ENCODE data around the gene MYADML2.

The MYADML2 gene

DNA sequence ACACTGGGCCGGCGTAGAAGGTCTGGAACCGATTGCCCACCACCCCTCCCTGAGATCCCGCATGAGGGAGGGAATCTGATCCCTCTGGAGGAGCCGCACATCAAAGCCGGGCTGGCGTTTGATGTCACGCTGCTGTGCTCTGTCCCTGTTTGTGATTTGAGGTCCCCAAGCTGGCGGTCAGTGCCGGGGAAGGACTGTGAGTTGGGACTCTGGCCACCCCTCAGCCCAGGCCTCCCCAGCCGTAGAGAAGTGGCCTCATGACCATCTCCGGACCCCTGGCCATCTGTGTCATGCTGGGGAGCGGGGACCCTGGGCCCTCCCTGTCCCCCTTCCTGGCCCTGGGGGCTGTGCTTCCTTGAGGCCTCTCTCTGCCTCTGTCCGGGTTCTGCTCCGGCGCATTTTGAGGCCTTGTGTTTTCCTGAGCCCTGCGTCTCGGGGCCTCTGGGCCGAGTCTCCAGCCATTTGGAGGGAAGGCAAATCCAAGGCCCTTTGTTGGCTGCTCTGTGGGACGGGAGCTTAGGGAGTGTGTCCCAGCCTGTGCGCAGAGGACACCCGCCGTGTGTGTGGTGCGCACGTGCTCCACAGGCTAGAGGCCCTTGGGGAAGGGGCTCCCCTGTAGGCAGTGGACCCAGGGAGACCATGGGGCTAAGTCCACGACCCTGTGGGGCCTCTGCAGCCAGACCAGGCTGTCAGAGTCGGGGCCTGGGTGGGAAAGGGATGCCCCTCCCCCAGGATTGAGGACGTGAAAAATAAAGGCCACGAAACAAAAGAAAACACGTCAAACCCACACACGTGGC lies 45.5 kb upstream of the MYADML2 start:
- no peak for TF ChIP-seq ZC3H10 (CRISPR knock-in tag; IDR thresholded peaks at IDR 0.05)
- TF ChIP-seq PATZ1 (CRISPR knock-in tag; IDR thresholded peaks at IDR 0.05; ENCODE audit: borderline replicate concordance), result no peak
- TF ChIP-seq, protein P1, sequence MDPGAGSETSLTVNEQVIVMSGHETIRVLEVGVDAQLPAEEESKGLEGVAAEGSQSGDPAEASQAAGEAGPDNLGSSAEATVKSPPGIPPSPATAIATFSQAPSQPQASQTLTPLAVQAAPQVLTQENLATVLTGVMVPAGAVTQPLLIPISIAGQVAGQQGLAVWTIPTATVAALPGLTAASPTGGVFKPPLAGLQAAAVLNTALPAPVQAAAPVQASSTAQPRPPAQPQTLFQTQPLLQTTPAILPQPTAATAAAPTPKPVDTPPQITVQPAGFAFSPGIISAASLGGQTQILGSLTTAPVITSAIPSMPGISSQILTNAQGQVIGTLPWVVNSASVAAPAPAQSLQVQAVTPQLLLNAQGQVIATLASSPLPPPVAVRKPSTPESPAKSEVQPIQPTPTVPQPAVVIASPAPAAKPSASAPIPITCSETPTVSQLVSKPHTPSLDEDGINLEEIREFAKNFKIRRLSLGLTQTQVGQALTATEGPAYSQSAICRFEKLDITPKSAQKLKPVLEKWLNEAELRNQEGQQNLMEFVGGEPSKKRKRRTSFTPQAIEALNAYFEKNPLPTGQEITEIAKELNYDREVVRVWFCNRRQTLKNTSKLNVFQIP (CRISPR knock-in tag; IDR thresholded peaks at IDR 0.05; ENCODE audit: borderline replicate concordance, low read depth), result no peak
- no peak for TF ChIP-seq OSR1 (CRISPR knock-in tag; IDR thresholded peaks at IDR 0.05)
- no peak for TF ChIP-seq GLIS3 (CRISPR knock-in tag; IDR thresholded peaks at IDR 0.05)
- TF ChIP-seq ZNF70 (CRISPR knock-in tag; IDR thresholded peaks at IDR 0.05), result no peak
- no peak for TF ChIP-seq RARB (CRISPR knock-in tag; IDR thresholded peaks at IDR 0.05)
- ATAC-seq, result no peak

- TF ChIP-seq ZFP3 (CRISPR knock-in tag; IDR thresholded peaks at IDR 0.05) (0 out of 2 replicates have a peak, but pooled peaks have one; percentile 24), ARNTL (CRISPR knock-in tag; IDR thresholded peaks at IDR 0.05; ENCODE audit: borderline replicate concordance, low read depth) (no peak)
- ATAC-seq, result peak; percentile 43
Observed at GRCh38 chr17:81991684-81992305, 44.8 kb upstream of the MYADML2 start.

DNA sequence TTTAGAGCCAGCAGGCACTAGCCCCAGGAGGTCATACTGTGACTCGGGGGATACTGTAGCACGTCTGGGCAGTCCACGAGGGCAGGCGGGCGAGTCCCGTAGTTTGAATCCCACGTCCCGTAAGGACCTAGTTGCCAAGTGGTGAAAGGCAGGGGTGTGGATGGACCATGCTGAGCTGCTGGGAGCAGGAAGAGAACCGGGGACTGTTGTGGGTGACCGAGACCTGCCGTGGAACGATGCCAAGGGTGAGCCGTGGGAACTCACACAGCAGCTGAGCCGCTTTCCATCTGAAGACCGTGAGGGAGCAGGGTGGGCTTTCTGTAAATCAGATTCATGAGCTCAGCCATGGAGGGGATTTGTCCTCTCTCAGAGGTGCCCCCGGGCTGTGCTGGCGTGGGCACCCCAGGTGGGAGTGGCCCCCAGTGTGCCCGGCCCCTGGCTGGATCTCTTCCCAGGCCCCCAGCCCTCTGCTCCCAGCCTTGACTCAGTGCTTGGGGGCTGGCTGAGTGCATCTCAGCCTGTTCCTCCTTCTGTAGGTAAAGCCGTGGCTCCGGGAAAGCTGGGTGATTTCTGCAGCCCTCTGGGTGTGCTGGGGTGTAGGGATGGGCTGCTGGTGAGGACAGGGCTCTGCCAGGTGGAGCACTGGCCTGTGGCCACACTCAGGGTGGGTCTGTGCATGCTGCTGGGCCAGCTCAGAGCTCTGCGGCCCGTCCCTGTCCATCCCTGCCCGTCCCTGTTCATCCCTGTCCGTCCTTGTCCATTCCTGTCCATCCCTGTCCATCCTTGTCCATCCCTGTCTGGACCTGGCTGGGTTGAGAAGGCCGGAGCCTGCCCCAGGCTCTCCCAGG lies 44.0 kb upstream of the MYADML2 start:
- TF ChIP-seq ZNF565 (CRISPR knock-in tag; conservative IDR thresholded peaks at IDR 0.05; ENCODE audit: low read depth), result no peak
- no peak; the same call in 1 of the 3 replicates for ATAC-seq

- ATAC-seq, result no peak
Observed at GRCh38 chr17:81987161-81987770, 40.2 kb upstream of the MYADML2 start.

GRCh38 chr17:81986606-81987005 lies 39.6 kb upstream of the MYADML2 start:
- no peak for ATAC-seq
- TF ChIP-seq BACH2 (CRISPR knock-in tag; IDR thresholded peaks at IDR 0.05; ENCODE audit: borderline replicate concordance) (no peak), ZNF70 (CRISPR knock-in tag; IDR thresholded peaks at IDR 0.05) (no peak), ZNF8 (CRISPR knock-in tag; IDR thresholded peaks at IDR 0.05) (no peak), ISL1 (CRISPR knock-in tag; IDR thresholded peaks at IDR 0.05) (no peak), CSDC2 (CRISPR knock-in tag; IDR thresholded peaks at IDR 0.05) (no peak)
- TF ChIP-seq, protein P2, sequence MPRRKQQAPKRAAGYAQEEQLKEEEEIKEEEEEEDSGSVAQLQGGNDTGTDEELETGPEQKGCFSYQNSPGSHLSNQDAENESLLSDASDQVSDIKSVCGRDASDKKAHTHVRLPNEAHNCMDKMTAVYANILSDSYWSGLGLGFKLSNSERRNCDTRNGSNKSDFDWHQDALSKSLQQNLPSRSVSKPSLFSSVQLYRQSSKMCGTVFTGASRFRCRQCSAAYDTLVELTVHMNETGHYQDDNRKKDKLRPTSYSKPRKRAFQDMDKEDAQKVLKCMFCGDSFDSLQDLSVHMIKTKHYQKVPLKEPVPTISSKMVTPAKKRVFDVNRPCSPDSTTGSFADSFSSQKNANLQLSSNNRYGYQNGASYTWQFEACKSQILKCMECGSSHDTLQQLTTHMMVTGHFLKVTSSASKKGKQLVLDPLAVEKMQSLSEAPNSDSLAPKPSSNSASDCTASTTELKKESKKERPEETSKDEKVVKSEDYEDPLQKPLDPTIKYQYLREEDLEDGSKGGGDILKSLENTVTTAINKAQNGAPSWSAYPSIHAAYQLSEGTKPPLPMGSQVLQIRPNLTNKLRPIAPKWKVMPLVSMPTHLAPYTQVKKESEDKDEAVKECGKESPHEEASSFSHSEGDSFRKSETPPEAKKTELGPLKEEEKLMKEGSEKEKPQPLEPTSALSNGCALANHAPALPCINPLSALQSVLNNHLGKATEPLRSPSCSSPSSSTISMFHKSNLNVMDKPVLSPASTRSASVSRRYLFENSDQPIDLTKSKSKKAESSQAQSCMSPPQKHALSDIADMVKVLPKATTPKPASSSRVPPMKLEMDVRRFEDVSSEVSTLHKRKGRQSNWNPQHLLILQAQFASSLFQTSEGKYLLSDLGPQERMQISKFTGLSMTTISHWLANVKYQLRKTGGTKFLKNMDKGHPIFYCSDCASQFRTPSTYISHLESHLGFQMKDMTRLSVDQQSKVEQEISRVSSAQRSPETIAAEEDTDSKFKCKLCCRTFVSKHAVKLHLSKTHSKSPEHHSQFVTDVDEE (CRISPR knock-in tag; IDR thresholded peaks at IDR 0.05), result no peak

More at GRCh38 chr17:81987161-81987770, 40.2 kb upstream of the MYADML2 start:
- no peak for TF ChIP-seq CSDC2 (CRISPR knock-in tag; IDR thresholded peaks at IDR 0.05)
- TF ChIP-seq ZNF70 (CRISPR knock-in tag; IDR thresholded peaks at IDR 0.05), result no peak
- no peak for TF ChIP-seq ARNTL (CRISPR knock-in tag; IDR thresholded peaks at IDR 0.05; ENCODE audit: borderline replicate concordance, low read depth)
- TF ChIP-seq, protein P3, sequence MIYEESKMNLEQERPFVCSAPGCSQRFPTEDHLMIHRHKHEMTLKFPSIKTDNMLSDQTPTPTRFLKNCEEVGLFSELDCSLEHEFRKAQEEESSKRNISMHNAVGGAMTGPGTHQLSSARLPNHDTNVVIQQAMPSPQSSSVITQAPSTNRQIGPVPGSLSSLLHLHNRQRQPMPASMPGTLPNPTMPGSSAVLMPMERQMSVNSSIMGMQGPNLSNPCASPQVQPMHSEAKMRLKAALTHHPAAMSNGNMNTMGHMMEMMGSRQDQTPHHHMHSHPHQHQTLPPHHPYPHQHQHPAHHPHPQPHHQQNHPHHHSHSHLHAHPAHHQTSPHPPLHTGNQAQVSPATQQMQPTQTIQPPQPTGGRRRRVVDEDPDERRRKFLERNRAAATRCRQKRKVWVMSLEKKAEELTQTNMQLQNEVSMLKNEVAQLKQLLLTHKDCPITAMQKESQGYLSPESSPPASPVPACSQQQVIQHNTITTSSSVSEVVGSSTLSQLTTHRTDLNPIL (CRISPR knock-in tag; IDR thresholded peaks at IDR 0.05; ENCODE audit: low read depth), result no peak
- TF ChIP-seq ISL1 (CRISPR knock-in tag; IDR thresholded peaks at IDR 0.05), result no peak
- TF ChIP-seq, protein P4, sequence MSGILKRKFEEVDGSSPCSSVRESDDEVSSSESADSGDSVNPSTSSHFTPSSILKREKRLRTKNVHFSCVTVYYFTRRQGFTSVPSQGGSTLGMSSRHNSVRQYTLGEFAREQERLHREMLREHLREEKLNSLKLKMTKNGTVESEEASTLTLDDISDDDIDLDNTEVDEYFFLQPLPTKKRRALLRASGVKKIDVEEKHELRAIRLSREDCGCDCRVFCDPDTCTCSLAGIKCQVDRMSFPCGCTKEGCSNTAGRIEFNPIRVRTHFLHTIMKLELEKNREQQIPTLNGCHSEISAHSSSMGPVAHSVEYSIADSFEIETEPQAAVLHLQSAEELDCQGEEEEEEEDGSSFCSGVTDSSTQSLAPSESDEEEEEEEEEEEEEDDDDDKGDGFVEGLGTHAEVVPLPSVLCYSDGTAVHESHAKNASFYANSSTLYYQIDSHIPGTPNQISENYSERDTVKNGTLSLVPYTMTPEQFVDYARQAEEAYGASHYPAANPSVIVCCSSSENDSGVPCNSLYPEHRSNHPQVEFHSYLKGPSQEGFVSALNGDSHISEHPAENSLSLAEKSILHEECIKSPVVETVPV (CRISPR knock-in tag; IDR thresholded peaks at IDR 0.05), result no peak
- no peak for TF ChIP-seq SNAI2 (CRISPR knock-in tag; IDR thresholded peaks at IDR 0.05)
- no peak for TF ChIP-seq RARB (CRISPR knock-in tag; IDR thresholded peaks at IDR 0.05)
- TF ChIP-seq PPARA (CRISPR knock-in tag; IDR thresholded peaks at IDR 0.05; ENCODE audit: borderline replicate concordance), result no peak
- TF ChIP-seq ZFP3 (CRISPR knock-in tag; IDR thresholded peaks at IDR 0.05), result no peak
- no peak for TF ChIP-seq GLIS3 (CRISPR knock-in tag; IDR thresholded peaks at IDR 0.05)
- no peak for TF ChIP-seq TCF4 (CRISPR knock-in tag; IDR thresholded peaks at IDR 0.05; ENCODE audit: borderline replicate concordance)
- no peak for TF ChIP-seq ESRRG (CRISPR knock-in tag; IDR thresholded peaks at IDR 0.05)

Measured in SK-N-SH treated with all-trans-retinoic acid at 6 μM for 48 hours (cell line).